ENCODE results near the gene FBXO48. TPM values are rescaled to one million over a fixed set of nuclear protein-coding genes. Genes with fewer than 3 reads are reported as not detected.

Gene FBXO48
- total RNA-seq, 1 experiment from 2014 or later = 1.7 TPM

DNA sequence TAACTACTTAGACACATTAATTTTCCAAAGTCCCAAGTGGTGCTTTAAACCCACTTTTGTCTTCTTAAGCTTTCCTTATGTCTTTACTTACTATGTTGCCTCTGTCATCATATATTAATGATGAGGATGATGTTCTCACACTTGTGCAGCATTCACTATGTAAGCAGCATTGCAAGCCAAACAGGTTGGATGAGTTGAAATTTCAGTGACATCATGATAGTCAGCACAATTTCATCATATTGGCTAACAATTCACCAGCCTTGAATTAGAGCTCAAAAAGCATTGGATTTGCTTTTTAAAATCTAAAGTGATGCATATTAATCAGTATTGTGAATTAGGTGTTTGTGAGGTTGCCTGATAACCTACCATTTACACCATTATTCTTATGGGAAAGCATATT lies 8.0 kb upstream of the FBXO48 start:
- no peaks in the 10 kb centered on the region for H3K27me3 Mint-ChIP-seq (ENCODE audit: insufficient read depth, unreplicated experiment)
- TF ChIP-seq, protein P1, sequence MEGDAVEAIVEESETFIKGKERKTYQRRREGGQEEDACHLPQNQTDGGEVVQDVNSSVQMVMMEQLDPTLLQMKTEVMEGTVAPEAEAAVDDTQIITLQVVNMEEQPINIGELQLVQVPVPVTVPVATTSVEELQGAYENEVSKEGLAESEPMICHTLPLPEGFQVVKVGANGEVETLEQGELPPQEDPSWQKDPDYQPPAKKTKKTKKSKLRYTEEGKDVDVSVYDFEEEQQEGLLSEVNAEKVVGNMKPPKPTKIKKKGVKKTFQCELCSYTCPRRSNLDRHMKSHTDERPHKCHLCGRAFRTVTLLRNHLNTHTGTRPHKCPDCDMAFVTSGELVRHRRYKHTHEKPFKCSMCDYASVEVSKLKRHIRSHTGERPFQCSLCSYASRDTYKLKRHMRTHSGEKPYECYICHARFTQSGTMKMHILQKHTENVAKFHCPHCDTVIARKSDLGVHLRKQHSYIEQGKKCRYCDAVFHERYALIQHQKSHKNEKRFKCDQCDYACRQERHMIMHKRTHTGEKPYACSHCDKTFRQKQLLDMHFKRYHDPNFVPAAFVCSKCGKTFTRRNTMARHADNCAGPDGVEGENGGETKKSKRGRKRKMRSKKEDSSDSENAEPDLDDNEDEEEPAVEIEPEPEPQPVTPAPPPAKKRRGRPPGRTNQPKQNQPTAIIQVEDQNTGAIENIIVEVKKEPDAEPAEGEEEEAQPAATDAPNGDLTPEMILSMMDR (IDR thresholded peaks at IDR 0.05; ENCODE audit: unreplicated experiment) = no peak
- no peak overlapping the region for H3K4me3 Mint-ChIP-seq (ENCODE audit: unreplicated experiment)
- intact Hi-C loops (cut with micrococcal nuclease) = no loop called here
- H3K4me1 Mint-ChIP-seq (ENCODE audit: insufficient read depth, unreplicated experiment) = peaks cover 3% of the 10 kb centered on the region
- CTCF ChIA-PET = interaction anchor here (0.6 to 0.7 kb wide), 2 partner anchors 234 to 434 kb away, joined by 3 read pairs; no protein-coding TSS in a partner anchor
- no TSS peak for BruUV-seq (replicated peaks)
- no peak for DNase-seq (ENCODE audit: unreplicated experiment)
- no peak overlapping the region for H3K27ac Mint-ChIP-seq (ENCODE audit: low read depth, unreplicated experiment)
- H3K9me3 Mint-ChIP-seq (ENCODE audit: unreplicated experiment) = no peaks in the 10 kb centered on the region
- peaks cover 6% of the 10 kb centered on the region for H3K36me3 Mint-ChIP-seq (ENCODE audit: insufficient read depth, unreplicated experiment)
- POLR2A ChIA-PET = interaction anchor here (0.5 to 1.0 kb wide), 3 partner anchors 9 to 1003 kb away, joined by 3 read pairs; no protein-coding TSS in a partner anchor

DNA sequence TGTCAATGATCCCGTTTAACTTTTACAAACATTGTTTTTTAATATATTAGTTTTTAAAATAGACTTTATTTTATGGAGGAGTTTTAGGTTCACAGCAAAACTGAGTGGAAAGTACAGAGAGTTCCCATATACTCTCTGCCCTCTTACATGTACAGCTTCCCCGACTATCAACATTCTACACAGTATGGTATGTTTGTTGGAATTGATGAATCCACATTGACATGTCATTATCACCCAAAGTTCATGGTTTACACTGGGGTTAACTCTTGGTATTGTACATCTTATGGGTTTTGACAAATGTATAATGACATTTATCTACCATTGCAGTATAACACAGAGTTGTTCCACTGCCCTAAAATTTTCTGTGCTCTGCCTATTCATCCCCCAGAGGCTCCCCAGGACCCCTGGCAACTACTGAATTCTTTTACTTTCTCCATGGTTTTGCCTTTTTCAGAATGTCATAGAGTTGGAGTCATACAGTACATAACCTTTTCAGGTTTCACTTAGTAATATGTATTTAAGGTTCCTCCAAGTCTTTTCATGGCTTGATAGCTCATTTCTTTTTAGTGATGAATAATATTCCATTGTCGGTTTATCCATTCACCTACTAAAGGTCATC lies 5.8 kb upstream of the FBXO48 start:
- POLR2A ChIA-PET = interaction anchor here (1.1 kb wide), 1 partner anchor 15 kb away, joined by 3 read pairs; no protein-coding TSS in a partner anchor
- TF ChIP-seq, protein P1 (IDR thresholded peaks at IDR 0.05; ENCODE audit: unreplicated experiment) = no peak
- Mint-ChIP-seq H3K4me3 (ENCODE audit: unreplicated experiment) (no peak overlapping the region), H3K4me1 (ENCODE audit: insufficient read depth, unreplicated experiment) (peaks cover 19% of the 10 kb centered on the region), H3K36me3 (ENCODE audit: insufficient read depth, unreplicated experiment) (peaks cover 6% of the 10 kb centered on the region), H3K27me3 (ENCODE audit: insufficient read depth, unreplicated experiment) (no peaks in the 10 kb centered on the region), H3K9me3 (ENCODE audit: unreplicated experiment) (no peaks in the 10 kb centered on the region), H3K27ac (ENCODE audit: low read depth, unreplicated experiment) (no peak overlapping the region)
- CTCF ChIA-PET = interaction anchor here (0.7 to 2.8 kb wide), 3 partner anchors 9 to 237 kb away, joined by 3 to 6 read pairs (median 4); no protein-coding TSS in a partner anchor
- intact Hi-C loops (cut with micrococcal nuclease) = no loop called here
- DNase-seq (ENCODE audit: unreplicated experiment) = no peak
- BruUV-seq (replicated peaks) = no TSS peak

DNA sequence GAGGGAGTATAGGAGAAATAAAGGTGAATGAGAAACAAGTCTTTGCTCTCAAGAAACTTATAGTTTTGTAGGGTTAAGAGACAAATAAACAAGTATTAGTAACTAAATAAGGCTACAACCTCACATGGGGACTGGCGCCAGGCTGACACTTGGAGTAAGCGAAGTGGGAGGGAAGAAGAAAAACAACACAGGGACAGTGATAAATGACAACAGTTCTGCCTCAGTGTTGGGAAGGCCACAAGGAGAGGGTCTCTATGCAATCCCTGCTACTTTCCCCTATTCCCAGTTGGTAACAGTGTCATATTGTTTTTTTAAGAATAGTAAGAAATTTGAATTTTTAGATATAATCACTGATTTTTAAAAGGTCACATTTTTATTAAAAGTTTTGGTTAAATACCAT lies 4.3 kb upstream of the FBXO48 start:
- intact Hi-C loops (cut with micrococcal nuclease) = no loop called here
- peaks cover 19% of the 10 kb centered on the region for H3K4me1 Mint-ChIP-seq (ENCODE audit: insufficient read depth, unreplicated experiment)
- POLR2A ChIA-PET = interaction anchor here (0.6 kb wide), 1 partner anchor 710 kb away, joined by 3 read pairs; no protein-coding TSS in a partner anchor
- TF ChIP-seq, protein P1 (IDR thresholded peaks at IDR 0.05; ENCODE audit: unreplicated experiment) = no peak
- no TSS peak for BruUV-seq (replicated peaks)
- H3K36me3 Mint-ChIP-seq (ENCODE audit: insufficient read depth, unreplicated experiment) = peaks cover 6% of the 10 kb centered on the region
- no peak overlapping the region for H3K27ac Mint-ChIP-seq (ENCODE audit: low read depth, unreplicated experiment)
- H3K4me3 Mint-ChIP-seq (ENCODE audit: unreplicated experiment) = no peak overlapping the region
- CTCF ChIA-PET = no interaction called here
- no peak for DNase-seq (ENCODE audit: unreplicated experiment)
- H3K27me3 Mint-ChIP-seq (ENCODE audit: insufficient read depth, unreplicated experiment) = no peaks in the 10 kb centered on the region
- H3K9me3 Mint-ChIP-seq (ENCODE audit: unreplicated experiment) = no peaks in the 10 kb centered on the region

DNA sequence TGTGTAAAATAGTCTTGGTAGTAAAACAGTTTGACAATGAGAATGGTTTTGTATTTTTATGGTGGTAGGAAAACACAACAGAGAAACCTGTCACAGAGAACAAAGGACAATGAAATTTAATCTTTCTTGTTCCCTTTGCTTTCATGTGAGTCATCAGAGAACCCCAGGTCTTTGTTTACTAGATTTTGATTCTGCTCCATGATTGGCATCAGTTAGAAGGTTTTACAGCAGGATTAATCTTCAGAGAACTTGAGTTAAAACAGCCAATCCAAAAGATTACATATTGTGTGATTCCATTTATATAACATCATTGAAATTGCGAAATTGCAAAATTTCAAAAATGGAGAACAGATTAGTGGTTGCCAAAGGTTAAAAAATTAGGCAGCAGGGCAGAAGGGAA lies 2.8 kb upstream of the FBXO48 start:
- BruUV-seq (replicated peaks) = no TSS peak

More for the DNA sequence above, 2.8 kb upstream of the FBXO48 start:
- H3K36me3 Mint-ChIP-seq (ENCODE audit: insufficient read depth, unreplicated experiment) = peaks cover 6% of the 10 kb centered on the region
- peak; percentile 22 for DNase-seq (ENCODE audit: unreplicated experiment)
- ChIA-PET POLR2A (interaction anchor here (1.1 kb wide), 1 partner anchor 246 kb away, joined by 3 read pairs; no protein-coding TSS in a partner anchor), CTCF (interaction anchor here (1.3 kb wide), 1 partner anchor 246 kb away, joined by 4 read pairs; no protein-coding TSS in a partner anchor)
- intact Hi-C loops (cut with micrococcal nuclease) = loop anchor here (5.0 to 10.0 kb wide), 3 partner anchors 177 to 357 kb away; no protein-coding TSS in a partner anchor
- TF ChIP-seq, protein P1 (IDR thresholded peaks at IDR 0.05; ENCODE audit: unreplicated experiment) = no peak
- H3K27me3 Mint-ChIP-seq (ENCODE audit: insufficient read depth, unreplicated experiment) = no peaks in the 10 kb centered on the region
- H3K4me3 Mint-ChIP-seq (ENCODE audit: unreplicated experiment) = no peak overlapping the region
- peak overlapping the region; percentile 43 for H3K27ac Mint-ChIP-seq (ENCODE audit: low read depth, unreplicated experiment)
- H3K4me1 Mint-ChIP-seq (ENCODE audit: insufficient read depth, unreplicated experiment) = peaks cover 24% of the 10 kb centered on the region
- H3K9me3 Mint-ChIP-seq (ENCODE audit: unreplicated experiment) = no peaks in the 10 kb centered on the region
